ENCODE data around the gene SORT1. TPM values are rescaled to one million over a fixed set of nuclear protein-coding genes. Genes with fewer than 3 reads are reported as not detected.

Gene SORT1
- total and polyA plus RNA-seq, 2 of the 4 experiments (the other 2 are of a cell fraction) = 15.8 to 16.7 TPM

- TF ChIP-seq CEBPB (IDR thresholded peaks at IDR 0.05; ENCODE audit: low read depth, low read length) = no peak
- intact Hi-C loops (cut with micrococcal nuclease) = no loop called here
- ATAC-seq (ENCODE audit: low read depth) (no peak), DNase-seq (no peak)
- CTCF ChIA-PET = interaction anchor here (0.6 to 0.7 kb wide), 2 partner anchors 52 to 54 kb away, joined by 3 read pairs; partner anchors contain the start of gene PSRC1
- no peak overlapping the region for H4K91ac ChIP-seq (ENCODE audit: insufficient read depth, low read depth, low read length)
- H3K27me3 ChIP-seq (ENCODE audit: control insufficient read depth, insufficient read depth, low read length) = no peaks in the 10 kb centered on the region
- peaks cover 0 to 3% of the 10 kb centered on the region in 2 experiments; a peak in 1 of 4 replicates for H3K79me1 ChIP-seq (ENCODE audit: low read depth in 1 of 2, low read length in 2 of 2)
- no peak overlapping the region for H2AFZ ChIP-seq (replicated peaks; ENCODE audit: low read length, poor library complexity)
- no peaks in the 10 kb centered on the region for H4K20me1 ChIP-seq (ENCODE audit: insufficient read depth, low read length)
- H3K14ac ChIP-seq (replicated peaks; ENCODE audit: low read depth, low read length) = no peak overlapping the region
- no peak overlapping the region for H3K9ac ChIP-seq (ENCODE audit: low read depth, low read length)
- H3K4me3 ChIP-seq (ENCODE audit: insufficient read depth, low read depth, low read length) = no peak overlapping the region
- POLR2A ChIA-PET (ENCODE audit: unreplicated experiment) = no interaction called here
- no peak overlapping the region for H3K56ac ChIP-seq (ENCODE audit: extremely low read depth, insufficient read depth, low read length)
- H3K18ac ChIP-seq (ENCODE audit: low read depth, low read length) = no peak overlapping the region
- no peak overlapping the region for H3K23ac ChIP-seq (ENCODE audit: low read depth, low read length)
- H2BK15ac ChIP-seq (ENCODE audit: low read depth, low read length) = no peak overlapping the region
- peaks cover 31% of the 10 kb centered on the region for H3K36me3 ChIP-seq (ENCODE audit: control insufficient read depth, insufficient read depth, low read length)
- H4K8ac ChIP-seq (ENCODE audit: low read depth in 2 of 2, low read length in 2 of 2) = no peak overlapping the region
- BruUV-seq (replicated peaks) = no TSS peak
- H3K27ac ChIP-seq (ENCODE audit: insufficient read depth, low read length) = no peak overlapping the region
- peak overlapping the region; percentile 63 for H2AK9ac ChIP-seq (replicated peaks; ENCODE audit: low read depth, low read length, poor library complexity)
- no peak overlapping the region for H4K5ac ChIP-seq (ENCODE audit: low read depth, low read length)
- H3K4ac ChIP-seq (ENCODE audit: low read depth, low read length) = no peak overlapping the region
- no peak overlapping the region for H2BK120ac ChIP-seq (ENCODE audit: low read depth, low read length)
- no peak overlapping the region for H3K4me2 ChIP-seq (ENCODE audit: low read depth, low read length)
- peaks cover 4% of the 10 kb centered on the region for H3K9me3 ChIP-seq (ENCODE audit: control insufficient read depth, insufficient read depth, low read length)
- H2BK5ac ChIP-seq (ENCODE audit: low read depth, low read length, poor library complexity, severe bottlenecking) = no peak overlapping the region
- H2BK20ac ChIP-seq (ENCODE audit: low read depth, low read length) = no peak overlapping the region
- in situ Hi-C loops (cut with MboI; ENCODE audit: low sequenced_read_pairs) = no loop called here
- H2AK5ac ChIP-seq (ENCODE audit: low read depth, low read length) = no peak overlapping the region
- dilution Hi-C loops (cut with HindIII; ENCODE audit: low sequenced_read_pairs, unreplicated experiment) = loop anchor here (25.0 kb wide), 1 partner anchor 123 kb away; the partner anchor contains the start of gene SARS1
- H3K9me1 ChIP-seq (ENCODE audit: insufficient read depth, low read length) = no peaks in the 10 kb centered on the region
- no peaks in the 10 kb centered on the region for H3K4me1 ChIP-seq (ENCODE audit: control insufficient read depth, insufficient read depth, low read length)
- 100% methylated on average over 1 of the region's 4 CpGs; no CpG with 5 or more reads in 1 of the 2 experiments for WGBS, 2 experiments (ENCODE audit: extremely low coverage in 2 of 2, insufficient read length in 1 of 2)
These were observed 62.6 kb downstream of the SORT1 start for GRCh38 chr1:109335091-109335490.
